ENCODE results near the gene ATG4C. TPM values are rescaled to one million over a fixed set of nuclear protein-coding genes. Genes with fewer than 3 reads are reported as not detected.

The ATG4C gene
- total RNA-seq, 1 donor from 2014 or later = 5.9 TPM

DNA sequence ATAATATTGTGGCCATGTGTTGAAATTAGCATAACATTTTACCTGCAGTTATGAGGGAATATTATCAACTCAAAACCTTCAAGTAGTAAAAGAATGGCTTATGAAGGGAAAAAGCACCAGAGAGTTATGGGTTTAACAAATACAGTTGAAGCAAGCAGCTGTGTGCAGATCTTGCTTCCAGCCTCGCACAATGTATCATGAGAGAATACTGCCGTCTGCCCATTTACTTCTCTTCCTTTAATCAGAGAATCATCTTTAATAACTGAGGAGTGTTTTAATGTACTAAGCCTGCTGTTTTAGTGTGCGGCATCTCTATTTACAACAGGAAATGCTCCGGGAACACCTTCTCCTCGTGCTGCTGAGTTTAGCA, 120.9 kb downstream of the ATG4C start:
- DNase-seq (ENCODE audit: extremely low spot score in 2 of 2) = no peak
- Histone ChIP-seq H3K27me3 (no peaks in the 10 kb centered on the region), H3K27ac (no peak overlapping the region), H3K4me1 (no peaks in the 10 kb centered on the region), H3K36me3 (no peaks in the 10 kb centered on the region), H3K9me3 (no peaks in the 10 kb centered on the region), H3K4me3 (no peak overlapping the region)
- TF ChIP-seq POLR2A (IDR thresholded peaks at IDR 0.05) (no peak), POLR2AphosphoS5 (IDR thresholded peaks at IDR 0.05; ENCODE audit: insufficient read depth in 1 of 2, low read depth in 1 of 2) (no peak)
- TF ChIP-seq, protein P1, sequence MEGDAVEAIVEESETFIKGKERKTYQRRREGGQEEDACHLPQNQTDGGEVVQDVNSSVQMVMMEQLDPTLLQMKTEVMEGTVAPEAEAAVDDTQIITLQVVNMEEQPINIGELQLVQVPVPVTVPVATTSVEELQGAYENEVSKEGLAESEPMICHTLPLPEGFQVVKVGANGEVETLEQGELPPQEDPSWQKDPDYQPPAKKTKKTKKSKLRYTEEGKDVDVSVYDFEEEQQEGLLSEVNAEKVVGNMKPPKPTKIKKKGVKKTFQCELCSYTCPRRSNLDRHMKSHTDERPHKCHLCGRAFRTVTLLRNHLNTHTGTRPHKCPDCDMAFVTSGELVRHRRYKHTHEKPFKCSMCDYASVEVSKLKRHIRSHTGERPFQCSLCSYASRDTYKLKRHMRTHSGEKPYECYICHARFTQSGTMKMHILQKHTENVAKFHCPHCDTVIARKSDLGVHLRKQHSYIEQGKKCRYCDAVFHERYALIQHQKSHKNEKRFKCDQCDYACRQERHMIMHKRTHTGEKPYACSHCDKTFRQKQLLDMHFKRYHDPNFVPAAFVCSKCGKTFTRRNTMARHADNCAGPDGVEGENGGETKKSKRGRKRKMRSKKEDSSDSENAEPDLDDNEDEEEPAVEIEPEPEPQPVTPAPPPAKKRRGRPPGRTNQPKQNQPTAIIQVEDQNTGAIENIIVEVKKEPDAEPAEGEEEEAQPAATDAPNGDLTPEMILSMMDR (IDR thresholded peaks at IDR 0.05) = no peak
- intact Hi-C loops (cut with DNase I) = no loop called here

DNA sequence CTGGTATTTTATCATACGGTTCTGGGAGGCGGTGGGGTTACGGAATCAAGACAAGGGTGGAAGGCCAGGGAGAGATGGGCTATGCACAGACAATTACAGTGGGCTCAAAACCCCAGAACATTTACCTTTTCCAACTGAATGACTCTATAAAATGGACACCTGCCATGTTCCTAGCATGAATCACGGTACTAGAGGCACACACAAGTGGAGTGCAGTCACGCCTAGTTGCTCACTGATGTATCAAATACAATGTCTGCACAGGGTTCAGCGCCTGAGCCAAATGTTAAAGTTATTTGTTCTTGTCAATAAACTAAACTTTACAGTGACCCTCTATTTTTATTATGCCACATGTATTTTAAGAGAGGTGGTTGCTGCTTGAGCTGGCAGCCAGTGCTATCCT, 121.4 kb downstream of the ATG4C start:
- no peak for DNase-seq (ENCODE audit: extremely low spot score in 2 of 2)
- no peak overlapping the region for H3K4me3 ChIP-seq
- H3K9me3 ChIP-seq = no peaks in the 10 kb centered on the region
- H3K4me1 ChIP-seq = no peaks in the 10 kb centered on the region
- no peaks in the 10 kb centered on the region for H3K36me3 ChIP-seq
- H3K27me3 ChIP-seq = no peaks in the 10 kb centered on the region
- TF ChIP-seq, protein P1 (IDR thresholded peaks at IDR 0.05) = no peak
- no peak for TF ChIP-seq POLR2A (IDR thresholded peaks at IDR 0.05)
- TF ChIP-seq POLR2AphosphoS5 (IDR thresholded peaks at IDR 0.05; ENCODE audit: insufficient read depth in 1 of 2, low read depth in 1 of 2) = no peak
- H3K27ac ChIP-seq = no peak overlapping the region
- intact Hi-C loops (cut with DNase I) = no loop called here

DNA sequence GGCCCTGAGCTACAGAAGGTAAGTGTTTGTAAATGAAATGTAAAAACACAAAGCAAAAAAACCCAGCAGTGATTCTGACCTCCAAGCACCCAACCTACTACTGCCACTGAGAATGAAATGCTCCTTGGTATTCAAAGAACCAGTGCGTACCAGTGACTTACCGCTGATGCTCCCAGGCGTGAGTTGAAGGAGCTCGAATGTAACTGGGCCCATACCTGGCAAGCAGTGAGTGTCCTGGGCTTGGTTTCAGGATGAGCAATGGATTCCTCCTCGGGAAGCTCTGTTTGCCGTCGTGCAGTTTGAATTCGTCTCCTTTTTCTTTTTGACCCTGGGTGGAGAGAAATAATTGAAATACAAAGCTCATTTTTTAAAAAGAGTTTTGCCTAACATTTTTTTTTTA, 121.9 kb downstream of the ATG4C start:
- no peak overlapping the region for H3K27ac ChIP-seq
- no peaks in the 10 kb centered on the region for H3K4me1 ChIP-seq
- TF ChIP-seq POLR2A (IDR thresholded peaks at IDR 0.05) = no peak
- TF ChIP-seq POLR2AphosphoS5 (IDR thresholded peaks at IDR 0.05; ENCODE audit: insufficient read depth in 1 of 2, low read depth in 1 of 2) = no peak
- TF ChIP-seq, protein P1 (IDR thresholded peaks at IDR 0.05) = no peak
- H3K36me3 ChIP-seq = no peaks in the 10 kb centered on the region
- intact Hi-C loops (cut with DNase I) = no loop called here
- DNase-seq (ENCODE audit: extremely low spot score in 2 of 2) = no peak
- no peaks in the 10 kb centered on the region for H3K27me3 ChIP-seq
- no peak overlapping the region for H3K4me3 ChIP-seq
- no peaks in the 10 kb centered on the region for H3K9me3 ChIP-seq

DNA sequence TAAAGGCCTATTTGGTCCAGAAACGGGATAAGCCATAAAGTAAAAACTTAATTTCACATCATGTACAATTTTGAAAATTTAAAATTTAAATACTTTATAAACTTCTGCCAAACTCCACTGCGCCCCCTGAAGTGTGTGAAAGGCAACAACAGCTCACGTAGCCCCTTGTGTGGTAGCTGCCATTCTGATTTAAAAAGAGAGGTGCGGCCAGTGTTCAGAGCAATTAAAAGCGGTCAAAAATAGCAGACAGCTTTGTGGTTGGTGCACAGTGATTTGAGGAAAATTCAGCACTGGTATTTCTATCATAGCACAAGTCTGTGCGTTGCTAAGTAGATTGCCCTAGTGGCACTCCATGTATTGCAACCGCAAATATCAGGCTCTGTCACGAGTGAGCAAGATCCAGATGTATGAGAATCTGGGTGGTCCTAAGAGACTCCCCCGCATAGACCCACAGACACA, 122.5 kb downstream of the ATG4C start:
- intact Hi-C loops (cut with DNase I) = no loop called here
- Histone ChIP-seq H3K9me3 (no peaks in the 10 kb centered on the region), H3K27me3 (no peaks in the 10 kb centered on the region), H3K27ac (no peak overlapping the region), H3K4me3 (no peak overlapping the region), H3K36me3 (no peaks in the 10 kb centered on the region), H3K4me1 (no peaks in the 10 kb centered on the region)
- no peak for DNase-seq (ENCODE audit: extremely low spot score in 2 of 2)
- no peak for TF ChIP-seq POLR2A (IDR thresholded peaks at IDR 0.05)
- TF ChIP-seq POLR2AphosphoS5 (IDR thresholded peaks at IDR 0.05; ENCODE audit: insufficient read depth in 1 of 2, low read depth in 1 of 2) = no peak
- TF ChIP-seq, protein P1 (IDR thresholded peaks at IDR 0.05) = no peak

DNA sequence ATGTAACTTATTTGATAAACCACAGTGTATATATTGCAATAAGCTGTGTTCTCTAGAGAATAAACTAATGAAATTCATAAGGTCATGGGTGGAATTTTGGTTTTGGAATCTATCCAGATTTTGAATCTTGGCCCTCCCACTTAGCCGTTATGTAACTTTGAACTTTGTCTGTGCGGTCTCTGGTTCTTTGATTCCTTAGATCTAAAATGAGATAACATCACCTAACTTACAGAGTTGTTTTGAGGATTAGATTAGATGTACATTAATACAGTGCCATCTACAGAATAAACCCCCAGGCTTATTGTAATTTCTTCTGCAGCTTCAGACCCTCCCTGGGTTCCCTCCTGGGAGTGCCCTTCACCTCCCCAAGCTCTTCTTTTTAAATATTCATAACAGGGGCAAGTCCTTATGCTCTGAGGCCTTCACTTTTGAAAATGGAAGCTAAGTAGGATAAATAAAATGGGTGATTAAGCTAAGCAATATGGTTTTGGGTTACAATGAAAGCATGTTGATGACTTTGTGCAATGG, 124.3 kb downstream of the ATG4C start:
- no peaks in the 10 kb centered on the region for H3K27me3 ChIP-seq
- no peak overlapping the region for H3K4me3 ChIP-seq
- no peaks in the 10 kb centered on the region for H3K4me1 ChIP-seq
- TF ChIP-seq, protein P1 (IDR thresholded peaks at IDR 0.05) = no peak
- TF ChIP-seq POLR2AphosphoS5 (IDR thresholded peaks at IDR 0.05; ENCODE audit: insufficient read depth in 1 of 2, low read depth in 1 of 2) = no peak
- no peak for TF ChIP-seq POLR2A (IDR thresholded peaks at IDR 0.05)
- no peaks in the 10 kb centered on the region for H3K9me3 ChIP-seq
- no peak overlapping the region for H3K27ac ChIP-seq
- intact Hi-C loops (cut with DNase I) = no loop called here
- DNase-seq (ENCODE audit: extremely low spot score in 2 of 2) = no peak
- H3K36me3 ChIP-seq = no peaks in the 10 kb centered on the region
